RKO (cell line): ENCODE measurements around the gene NFE2L1.

ENCODE experiments used
- DNase-seq: peaks from one replicate; pipeline ENCODE4 v3.0.0-alpha.2; 2016; ENCODE audit warnings: low spot score

NFE2L1 gene

GRCh38 chr17:48110761-48111160 is 62.6 kb downstream of the NFE2L1 start:
- DNase-seq = no peak
